Prostate gland (tissue), 2 donors: Measurements from ENCODE around the gene PDE7B. TPM values are rescaled to one million over a fixed set of nuclear protein-coding genes. Genes with fewer than 3 reads are reported as not detected.

Experiments used
- DNase-seq: peaks from one replicate; pipeline ENCODE4 v3.0.0-alpha.2; 2019; ENCODE audit warnings: low spot score
- H3K27ac ChIP-seq, 2 donors: fragments of 200-600 bp; sonication (generic); 2 replicates each; pipeline ENCODE4 v1.5.1; 2017 to 2019
- H3K27me3 ChIP-seq: fragments of 200-600 bp; sonication (generic); replicated peaks from 2 replicates; pipeline ENCODE4 v1.5.1; 2019; ENCODE audit not compliant: insufficient read depth
- H3K36me3 ChIP-seq, 2 donors: fragments of 200-600 bp; sonication (generic); 1 replicate in 1 of 2; 2 replicates in 1 of 2; pipeline versions ENCODE4 v1.5.1 to v1.8.1; 2017 to 2019
- H3K4me1 ChIP-seq: fragments of 200-600 bp; sonication (generic); replicated peaks from 2 replicates; pipeline ENCODE4 v1.5.1; 2019
- H3K4me3 ChIP-seq, 2 donors: fragments of 200-600 bp; sonication (generic); 2 replicates each; pipeline ENCODE4 v1.5.1; 2017 to 2019
- H3K9me3 ChIP-seq: fragments of 200-600 bp; sonication (generic); 2 replicates; pipeline ENCODE4 v1.5.1; 2017
- POLR2A ChIP-seq: fragments of 450-650 bp; IDR thresholded peaks from one replicate; pipeline ENCODE4 v1.6.1; 2016; ENCODE audit warnings: antibody characterized with exemption, mild to moderate bottlenecking
- POLR2AphosphoS5 ChIP-seq: sonication (generic); formaldehyde crosslinking; IDR thresholded peaks from one replicate; pipeline ENCODE4 v1.6.1; 2017; ENCODE audit warnings: antibody characterized with exemption
- WGBS: methylation state at CpG from one replicate; pipeline ENCODE4 v1.1.5; 2018; 5-methylcytosine and 5-hydroxymethylcytosine counted together
- intact Hi-C: fragments of 100-400 bp; cut with DNase I; formaldehyde crosslinking; loops from one replicate; pipeline ENCODE4 v1.14.2; 2022
- total RNA-seq, 2 donors: library from RNA; depleted of rRNA; stranded (reverse); fragments of >200 nt; gene quantifications; one replicate each; pipeline ENCODE4 v1.1.0, GENCODE V29; 2016
- TF ChIP-seq, protein P1 (sequence below), 4 experiments: fragments of 200-600 bp in 2 of 4; fragments of 450-650 bp in 2 of 4; sonication (generic) in 2 of 4; IDR thresholded peaks; 1 replicate in 3 of 4; 2 replicates in 1 of 4; pipeline ENCODE4 v1.5.1; 2016 to 2019; ENCODE audit warnings: antibody characterized with exemption in 4 of 4, mild to moderate bottlenecking in 2 of 4, moderate library complexity in 2 of 4

Gene PDE7B
- total RNA-seq, 2 donors from 2014 or later = 4.7 to 6.3 TPM

DNA sequence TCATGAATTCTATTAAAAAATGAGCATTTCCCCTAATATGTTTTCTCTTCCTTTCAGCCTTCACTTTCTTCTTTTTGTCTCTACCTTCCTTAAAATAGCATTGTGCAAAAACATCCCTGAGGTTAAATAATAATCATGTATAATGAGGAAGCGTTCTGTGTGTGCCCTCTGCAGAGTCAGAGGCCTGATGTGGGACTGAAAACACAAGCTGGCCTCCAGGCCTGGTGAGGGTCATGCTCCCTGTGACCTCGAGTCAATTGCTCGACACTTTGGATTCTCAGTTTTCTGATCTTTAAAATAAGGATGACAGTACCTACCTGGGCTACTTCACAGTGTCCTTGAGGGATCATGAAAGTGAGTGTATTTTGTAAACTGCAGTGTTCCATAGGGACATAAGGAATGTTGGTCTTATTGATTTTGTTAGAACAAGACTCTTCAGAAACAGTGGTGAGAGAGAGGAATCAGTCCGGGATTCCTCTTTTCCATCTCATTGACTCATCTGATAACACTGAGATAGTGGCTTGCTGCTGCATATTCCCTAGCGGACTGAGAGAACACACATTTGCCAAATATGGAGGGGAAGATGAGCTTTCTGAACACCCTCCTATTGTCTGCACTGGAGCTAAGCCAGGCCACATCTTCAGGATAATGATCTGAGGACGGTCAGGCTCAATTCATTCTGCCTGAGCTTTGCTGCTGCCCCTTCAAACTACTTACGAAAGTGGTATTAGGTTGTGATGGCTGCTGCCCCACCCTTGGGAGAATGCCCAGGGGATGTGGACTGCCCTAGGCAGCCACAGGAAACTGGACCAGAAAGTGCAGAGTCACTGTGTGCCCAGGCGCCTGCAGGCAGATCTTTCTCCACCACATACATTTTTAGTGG is 39.6 kb upstream of the PDE7B start:
- 74% methylated on average over 8 of the region's 8 CpGs for whole genome bisulfite sequencing
- TF ChIP-seq POLR2A = no peak
- TF ChIP-seq POLR2AphosphoS5 = no peak
- TF ChIP-seq, protein P1, sequence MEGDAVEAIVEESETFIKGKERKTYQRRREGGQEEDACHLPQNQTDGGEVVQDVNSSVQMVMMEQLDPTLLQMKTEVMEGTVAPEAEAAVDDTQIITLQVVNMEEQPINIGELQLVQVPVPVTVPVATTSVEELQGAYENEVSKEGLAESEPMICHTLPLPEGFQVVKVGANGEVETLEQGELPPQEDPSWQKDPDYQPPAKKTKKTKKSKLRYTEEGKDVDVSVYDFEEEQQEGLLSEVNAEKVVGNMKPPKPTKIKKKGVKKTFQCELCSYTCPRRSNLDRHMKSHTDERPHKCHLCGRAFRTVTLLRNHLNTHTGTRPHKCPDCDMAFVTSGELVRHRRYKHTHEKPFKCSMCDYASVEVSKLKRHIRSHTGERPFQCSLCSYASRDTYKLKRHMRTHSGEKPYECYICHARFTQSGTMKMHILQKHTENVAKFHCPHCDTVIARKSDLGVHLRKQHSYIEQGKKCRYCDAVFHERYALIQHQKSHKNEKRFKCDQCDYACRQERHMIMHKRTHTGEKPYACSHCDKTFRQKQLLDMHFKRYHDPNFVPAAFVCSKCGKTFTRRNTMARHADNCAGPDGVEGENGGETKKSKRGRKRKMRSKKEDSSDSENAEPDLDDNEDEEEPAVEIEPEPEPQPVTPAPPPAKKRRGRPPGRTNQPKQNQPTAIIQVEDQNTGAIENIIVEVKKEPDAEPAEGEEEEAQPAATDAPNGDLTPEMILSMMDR (IDR thresholded peaks at IDR 0.05) = no peak
- H3K27ac ChIP-seq = no peak overlapping the region
- no peak for DNase-seq
- H3K36me3 ChIP-seq = no peaks in the 10 kb centered on the region
- intact Hi-C loops = no loop called here
- H3K4me1 ChIP-seq = no peaks in the 10 kb centered on the region
- H3K4me3 ChIP-seq = no peak overlapping the region
- H3K27me3 ChIP-seq = no peaks in the 10 kb centered on the region
- H3K9me3 ChIP-seq = no peaks in the 10 kb centered on the region

DNA sequence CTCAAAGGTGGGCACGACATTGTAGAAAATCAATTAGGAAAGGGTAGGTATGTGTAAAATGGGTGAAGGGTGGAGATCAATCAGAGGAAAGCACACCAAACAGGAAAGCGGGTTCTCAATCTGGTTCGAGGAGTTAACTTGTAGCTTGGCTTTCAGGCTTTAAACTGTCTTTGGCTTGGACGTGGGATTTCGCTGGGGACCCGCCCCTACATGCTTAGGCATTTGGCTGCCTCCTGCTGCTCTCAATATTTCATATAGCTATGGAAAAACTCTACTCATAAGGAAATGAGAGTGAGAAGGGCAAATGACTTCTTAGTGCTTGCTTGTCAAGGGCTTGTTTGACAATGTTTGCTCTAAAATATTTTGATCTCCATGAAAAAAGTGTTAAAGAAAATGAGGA is 38.1 kb upstream of the PDE7B start:
- Histone ChIP-seq H3K36me3 (no peaks in the 10 kb centered on the region), H3K27me3 (no peaks in the 10 kb centered on the region), H3K4me1 (no peaks in the 10 kb centered on the region), H3K27ac (no peak overlapping the region), H3K4me3 (no peak overlapping the region), H3K9me3 (no peaks in the 10 kb centered on the region)
- 45% methylated on average over 6 of the region's 6 CpGs for WGBS
- intact Hi-C loops = no loop called here
- TF ChIP-seq POLR2AphosphoS5 (no peak), POLR2A (no peak)
- TF ChIP-seq, protein P1 (IDR thresholded peaks at IDR 0.05) = no peak
- no peak for DNase-seq

DNA sequence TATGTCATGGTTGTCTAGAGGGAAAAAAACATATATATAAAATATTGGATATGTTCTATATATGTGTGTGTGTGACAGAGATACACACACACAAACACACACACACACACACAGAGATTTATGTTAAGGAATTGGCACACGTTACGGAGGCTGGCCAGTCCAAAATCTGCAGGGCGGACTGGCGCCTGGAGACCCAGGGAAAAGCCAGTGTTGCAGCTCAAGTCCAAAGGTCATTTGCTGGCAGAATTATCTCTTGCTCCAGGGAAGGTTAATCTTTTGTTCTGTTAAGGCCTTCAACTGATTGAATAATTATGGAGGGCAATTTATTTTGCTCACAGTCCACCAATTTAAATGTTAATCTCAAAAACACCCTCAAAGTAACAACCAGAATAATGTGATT is 37.5 kb upstream of the PDE7B start:
- no peak for DNase-seq
- no peaks in the 10 kb centered on the region for H3K27me3 ChIP-seq
- H3K9me3 ChIP-seq = no peaks in the 10 kb centered on the region
- no peaks in the 10 kb centered on the region for H3K4me1 ChIP-seq
- no peak overlapping the region for H3K4me3 ChIP-seq
- TF ChIP-seq, protein P1 (IDR thresholded peaks at IDR 0.05) = no peak
- TF ChIP-seq POLR2AphosphoS5 (no peak), POLR2A (no peak)
- H3K36me3 ChIP-seq = no peaks in the 10 kb centered on the region
- intact Hi-C loops = no loop called here
- no peak overlapping the region for H3K27ac ChIP-seq
- WGBS = over 99% methylated on average over 4 of the region's 4 CpGs

DNA sequence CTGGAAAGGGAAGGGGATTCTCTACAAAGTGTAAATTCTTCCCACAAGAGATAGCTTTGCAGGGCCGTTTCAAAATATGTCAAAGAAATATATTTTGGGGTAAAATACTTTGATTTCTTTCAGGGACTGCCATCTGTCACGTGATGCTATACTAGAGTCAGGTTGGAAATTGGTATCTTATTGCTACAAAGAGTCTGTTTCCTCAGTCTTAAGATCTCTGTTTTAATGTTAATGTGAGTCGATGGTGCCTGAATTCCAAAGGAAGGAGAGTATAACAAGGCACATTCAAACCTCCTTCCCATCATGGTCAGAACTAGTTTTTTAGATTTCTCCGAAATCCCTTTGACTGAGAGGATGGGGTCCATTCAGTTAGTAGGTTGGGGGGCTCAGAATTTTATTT is 36.3 kb upstream of the PDE7B start:
- DNase-seq = no peak
- no peak for TF ChIP-seq POLR2A
- TF ChIP-seq, protein P1 (IDR thresholded peaks at IDR 0.05) = no peak
- 90% methylated on average over 4 of the region's 4 CpGs for WGBS

DNA sequence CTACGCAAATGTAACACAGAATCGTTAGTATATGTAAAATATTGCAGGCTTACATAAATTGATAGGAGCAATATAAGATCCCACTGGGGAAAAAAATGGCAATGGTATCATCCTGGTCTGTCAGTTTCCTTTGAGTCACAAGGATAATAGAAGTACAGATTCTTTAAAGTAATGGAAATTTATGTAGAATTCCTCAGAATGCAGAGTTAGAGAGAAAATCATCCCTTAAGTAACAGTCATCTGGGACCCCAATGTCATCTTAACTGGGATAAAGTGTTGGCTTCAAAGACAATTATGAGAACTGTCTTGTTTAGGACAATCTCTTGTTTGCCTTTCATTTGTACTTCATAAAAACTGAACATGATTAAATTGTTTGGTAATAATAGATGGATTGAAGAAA is 34.5 kb upstream of the PDE7B start:
- Histone ChIP-seq H3K9me3 (no peaks in the 10 kb centered on the region), H3K27ac (no peak overlapping the region), H3K27me3 (no peaks in the 10 kb centered on the region), H3K4me1 (no peaks in the 10 kb centered on the region), H3K36me3 (no peaks in the 10 kb centered on the region), H3K4me3 (no peak overlapping the region)
- no peak for TF ChIP-seq POLR2AphosphoS5
- TF ChIP-seq POLR2A = no peak
- TF ChIP-seq, protein P1 (IDR thresholded peaks at IDR 0.05) = no peak
- 95% methylated on average over 2 of the region's 2 CpGs for WGBS
- intact Hi-C loops = no loop called here
- DNase-seq = no peak

More for the DNA sequence above, 36.3 kb upstream of the PDE7B start:
- H3K36me3 ChIP-seq = no peaks in the 10 kb centered on the region
- no peaks in the 10 kb centered on the region for H3K27me3 ChIP-seq
- no peak overlapping the region for H3K27ac ChIP-seq
- intact Hi-C loops = no loop called here
- H3K4me1 ChIP-seq = no peaks in the 10 kb centered on the region
- H3K4me3 ChIP-seq = no peak overlapping the region
- no peaks in the 10 kb centered on the region for H3K9me3 ChIP-seq
